NCI-H748 (cell line): ENCODE measurements around the gene CAMK1.

ENCODE experiments used
- DNase-seq: peaks from one replicate; lab custom pipeline; 2025; ENCODE audit not compliant: unreplicated experiment; lab: John Stamatoyannopoulos, UW

The CAMK1 gene

GRCh38 chr3:9713142-9713541 lies 56.6 kb downstream of the CAMK1 start:
- no peak for DNase-seq

DNA sequence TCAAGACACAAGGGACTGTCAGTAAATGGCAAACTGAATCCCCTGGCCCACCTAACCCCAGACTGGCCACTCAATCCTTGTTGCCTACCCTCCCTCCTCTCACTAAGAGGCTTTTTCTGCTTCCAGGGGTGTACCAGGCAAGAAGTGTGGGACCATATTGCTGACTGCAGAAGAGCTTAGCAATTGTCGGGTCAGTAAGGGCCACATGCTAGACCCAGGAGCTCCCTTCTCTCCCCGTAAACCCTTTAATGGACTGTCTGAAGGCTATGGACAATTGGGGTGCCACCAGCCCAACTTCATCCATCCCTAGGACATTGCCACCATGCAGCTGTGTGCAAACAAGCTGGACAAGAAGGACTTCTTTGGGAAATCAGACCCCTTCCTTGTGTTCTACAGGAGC lies 57.3 kb downstream of the CAMK1 start:
- no peak for DNase-seq

DNA sequence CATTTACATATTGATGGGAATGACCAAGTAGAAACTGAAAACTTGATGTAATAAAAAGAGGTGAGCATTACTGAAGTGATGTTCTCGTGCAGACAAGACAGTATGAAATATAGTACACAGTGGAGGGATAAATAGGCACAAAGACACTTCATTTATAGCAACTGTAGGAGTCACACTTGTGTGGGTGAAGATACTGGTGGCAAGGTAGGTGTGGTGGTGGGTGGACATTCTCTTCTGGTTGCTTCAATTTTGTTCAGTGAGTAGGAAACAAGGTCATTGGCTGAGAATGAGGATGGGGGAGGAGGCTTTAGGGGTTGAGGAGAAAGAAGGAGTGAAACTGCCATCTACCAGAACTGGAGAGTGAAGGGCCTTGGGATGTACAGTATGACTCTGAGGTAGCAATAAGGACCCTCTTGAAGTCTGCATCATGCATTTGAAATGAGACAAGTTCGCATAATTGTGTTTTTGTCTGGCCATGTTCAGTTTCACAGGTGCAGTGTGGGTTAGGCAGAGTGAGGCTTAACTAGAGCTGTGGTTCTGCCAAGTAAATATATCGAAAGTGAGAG lies 59.5 kb downstream of the CAMK1 start:
- no peak for DNase-seq
